ENCODE data around the gene AMIGO3.

The AMIGO3 gene

GRCh38 chr3:49703956-49704355, 15.5 kb downstream of the AMIGO3 start:
- DNase-seq (ENCODE audit: low read depth): no peak
- H3K4me3 ChIP-seq (ENCODE audit: low read depth, low read length): no peak overlapping the region
- TF ChIP-seq CTCF (IDR thresholded peaks at IDR 0.05; ENCODE audit: low read depth, low read length, missing control alignments): no peak

GRCh38 chr3:49703443-49703927, 16.0 kb downstream of the AMIGO3 start:
- no peak for DNase-seq (ENCODE audit: low read depth)
- no peak overlapping the region for H3K4me3 ChIP-seq (ENCODE audit: low read depth, low read length)
- peak; percentile 93 for TF ChIP-seq CTCF (IDR thresholded peaks at IDR 0.05; ENCODE audit: low read depth, low read length, missing control alignments)

GRCh38 chr3:49702672-49703071, 16.8 kb downstream of the AMIGO3 start:
- no peak for TF ChIP-seq CTCF (IDR thresholded peaks at IDR 0.05; ENCODE audit: low read depth, low read length, missing control alignments)
- DNase-seq (ENCODE audit: low read depth): no peak
- H3K4me3 ChIP-seq (ENCODE audit: low read depth, low read length): no peak overlapping the region

GRCh38 chr3:49701388-49702077, 18.0 kb downstream of the AMIGO3 start:
- no peak overlapping the region for H3K4me3 ChIP-seq (ENCODE audit: low read depth, low read length)
- peak; percentile 54 for TF ChIP-seq CTCF (IDR thresholded peaks at IDR 0.05; ENCODE audit: low read depth, low read length, missing control alignments)
- no peak for DNase-seq (ENCODE audit: low read depth)

- TF ChIP-seq CTCF (IDR thresholded peaks at IDR 0.05; ENCODE audit: low read depth, low read length, missing control alignments): no peak
- no peak for DNase-seq (ENCODE audit: low read depth)
- no peak overlapping the region for H3K4me3 ChIP-seq (ENCODE audit: low read depth, low read length)
Observed at GRCh38 chr3:49700453-49701128, 18.9 kb downstream of the AMIGO3 start.

- TF ChIP-seq CTCF (IDR thresholded peaks at IDR 0.05; ENCODE audit: low read depth, low read length, missing control alignments): no peak
Observed at GRCh38 chr3:49700014-49700413, 19.5 kb downstream of the AMIGO3 start.

More at GRCh38 chr3:49700014-49700413, 19.5 kb downstream of the AMIGO3 start:
- DNase-seq (ENCODE audit: low read depth): no peak
- no peak overlapping the region for H3K4me3 ChIP-seq (ENCODE audit: low read depth, low read length)

All from GM12864 (cell line).